ENCODE data around the gene DOCK6.

Gene DOCK6

DNA sequence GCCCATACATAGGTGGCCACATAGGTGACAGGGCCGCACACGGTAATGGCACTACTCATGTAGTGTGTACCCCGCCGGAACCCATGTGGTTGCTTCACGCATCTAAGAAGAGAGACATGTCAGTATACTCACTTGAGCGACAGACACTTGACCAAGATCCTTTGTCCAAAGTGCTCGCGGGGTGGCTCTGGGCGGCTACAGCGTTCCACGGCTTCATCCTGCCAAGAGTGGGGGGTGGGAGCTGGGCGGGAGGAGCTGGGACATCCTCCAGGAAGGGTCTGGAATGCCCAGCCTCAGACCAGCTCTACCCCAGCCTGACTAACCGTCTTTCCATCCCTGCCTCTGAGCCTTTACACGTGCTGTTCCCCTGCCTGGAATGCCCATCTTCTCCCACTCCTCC lies 14.4 kb downstream of the DOCK6 start:
- CTCF ChIA-PET, result interaction anchor here (0.7 kb wide), 1 partner anchor 143 kb away, joined by 5 read pairs; no protein-coding TSS in a partner anchor
- H3K9me3 ChIP-seq (ENCODE audit: control insufficient read depth, insufficient read depth, low read depth, low read length), result no peaks in the 10 kb centered on the region
- H3K4me1 ChIP-seq (ENCODE audit: control insufficient read depth, insufficient read depth, low read length), result no peaks in the 10 kb centered on the region
- no peak overlapping the region for H3K27ac ChIP-seq (ENCODE audit: extremely low read depth, low read depth, low read length)
- no peak overlapping the region for H3K4me3 ChIP-seq (ENCODE audit: low read depth, low read length)
- POLR2A ChIA-PET, result no interaction called here
- peaks cover 0 to 32% of the 10 kb centered on the region in 2 experiments; a peak in 2 of 3 replicates for H3K36me3 ChIP-seq (ENCODE audit: control insufficient read depth in 2 of 2, insufficient read depth in 1 of 2, low read length in 2 of 2)
- no peak for TF ChIP-seq ZNF146 (tag by site-specific recombination; IDR thresholded peaks at IDR 0.05)
- TF ChIP-seq GLI4 (tag by site-specific recombination; IDR thresholded peaks at IDR 0.05), result no peak
- TF ChIP-seq KLF8 (tag by site-specific recombination; IDR thresholded peaks at IDR 0.05), result no peak

DNA sequence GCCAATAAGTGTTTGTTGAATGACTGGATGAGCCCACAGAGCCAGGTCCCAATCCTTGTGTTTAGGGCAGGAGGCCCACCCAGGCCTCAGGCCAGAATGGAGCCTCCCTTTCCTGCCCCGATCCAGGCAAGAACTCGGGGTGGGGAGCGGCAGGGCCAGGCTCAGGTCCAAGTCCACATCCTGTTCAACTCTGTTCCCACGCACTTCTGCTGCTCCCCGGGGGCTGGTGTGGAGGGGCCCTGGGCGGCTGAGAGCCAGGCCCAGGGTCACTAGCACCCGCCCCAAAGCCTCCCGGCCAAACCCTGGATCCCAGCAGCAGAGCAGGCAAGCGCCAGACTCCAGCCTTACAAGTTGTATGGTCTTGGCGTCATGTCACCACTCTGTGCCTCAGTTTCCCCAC lies 14.9 kb downstream of the DOCK6 start:
- ChIA-PET CTCF (interaction anchor here (0.7 kb wide), 1 partner anchor 64 kb away, joined by 3 read pairs; no protein-coding TSS in a partner anchor), POLR2A (no interaction called here)
- no peak overlapping the region for H3K4me3 ChIP-seq (ENCODE audit: low read depth, low read length)
- no peak overlapping the region for H3K27ac ChIP-seq (ENCODE audit: extremely low read depth, low read depth, low read length)
- H3K9me3 ChIP-seq (ENCODE audit: control insufficient read depth, insufficient read depth, low read depth, low read length), result no peaks in the 10 kb centered on the region
- TF ChIP-seq, protein P1, sequence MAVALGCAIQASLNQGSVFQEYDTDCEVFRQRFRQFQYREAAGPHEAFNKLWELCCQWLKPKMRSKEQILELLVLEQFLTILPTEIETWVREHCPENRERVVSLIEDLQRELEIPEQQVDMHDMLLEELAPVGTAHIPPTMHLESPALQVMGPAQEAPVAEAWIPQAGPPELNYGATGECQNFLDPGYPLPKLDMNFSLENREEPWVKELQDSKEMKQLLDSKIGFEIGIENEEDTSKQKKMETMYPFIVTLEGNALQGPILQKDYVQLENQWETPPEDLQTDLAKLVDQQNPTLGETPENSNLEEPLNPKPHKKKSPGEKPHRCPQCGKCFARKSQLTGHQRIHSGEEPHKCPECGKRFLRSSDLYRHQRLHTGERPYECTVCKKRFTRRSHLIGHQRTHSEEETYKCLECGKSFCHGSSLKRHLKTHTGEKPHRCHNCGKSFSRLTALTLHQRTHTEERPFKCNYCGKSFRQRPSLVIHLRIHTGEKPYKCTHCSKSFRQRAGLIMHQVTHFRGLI (tag by site-specific recombination; IDR thresholded peaks at IDR 0.05), result no peak
- TF ChIP-seq ZNF791 (tag by site-specific recombination; IDR thresholded peaks at IDR 0.05) (no peak), ZNF548 (tag by site-specific recombination; IDR thresholded peaks at IDR 0.05) (no peak), ZSCAN30 (tag by site-specific recombination; IDR thresholded peaks at IDR 0.05) (no peak), ZNF221 (tag by site-specific recombination; IDR thresholded peaks at IDR 0.05; ENCODE audit: borderline replicate concordance) (no peak), ZNF677 (tag by site-specific recombination; IDR thresholded peaks at IDR 0.05) (no peak), ZNF121 (tag by site-specific recombination; IDR thresholded peaks at IDR 0.05) (no peak), ZNF433 (tag by site-specific recombination; IDR thresholded peaks at IDR 0.05; ENCODE audit: low read depth) (no peak), TCF7L2 (IDR thresholded peaks at IDR 0.05; ENCODE audit: borderline replicate concordance, low read depth, low read length) (no peak), ZNF555 (tag by site-specific recombination; conservative IDR thresholded peaks at IDR 0.05) (no peak), ZNF214 (tag by site-specific recombination; IDR thresholded peaks at IDR 0.05; ENCODE audit: borderline replicate concordance) (no peak)
- TF ChIP-seq, protein P2, sequence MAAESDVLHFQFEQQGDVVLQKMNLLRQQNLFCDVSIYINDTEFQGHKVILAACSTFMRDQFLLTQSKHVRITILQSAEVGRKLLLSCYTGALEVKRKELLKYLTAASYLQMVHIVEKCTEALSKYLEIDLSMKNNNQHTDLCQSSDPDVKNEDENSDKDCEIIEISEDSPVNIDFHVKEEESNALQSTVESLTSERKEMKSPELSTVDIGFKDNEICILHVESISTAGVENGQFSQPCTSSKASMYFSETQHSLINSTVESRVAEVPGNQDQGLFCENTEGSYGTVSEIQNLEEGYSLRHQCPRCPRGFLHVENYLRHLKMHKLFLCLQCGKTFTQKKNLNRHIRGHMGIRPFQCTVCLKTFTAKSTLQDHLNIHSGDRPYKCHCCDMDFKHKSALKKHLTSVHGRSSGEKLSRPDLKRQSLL (tag by site-specific recombination; IDR thresholded peaks at IDR 0.05), result no peak
- TF ChIP-seq, protein P3, sequence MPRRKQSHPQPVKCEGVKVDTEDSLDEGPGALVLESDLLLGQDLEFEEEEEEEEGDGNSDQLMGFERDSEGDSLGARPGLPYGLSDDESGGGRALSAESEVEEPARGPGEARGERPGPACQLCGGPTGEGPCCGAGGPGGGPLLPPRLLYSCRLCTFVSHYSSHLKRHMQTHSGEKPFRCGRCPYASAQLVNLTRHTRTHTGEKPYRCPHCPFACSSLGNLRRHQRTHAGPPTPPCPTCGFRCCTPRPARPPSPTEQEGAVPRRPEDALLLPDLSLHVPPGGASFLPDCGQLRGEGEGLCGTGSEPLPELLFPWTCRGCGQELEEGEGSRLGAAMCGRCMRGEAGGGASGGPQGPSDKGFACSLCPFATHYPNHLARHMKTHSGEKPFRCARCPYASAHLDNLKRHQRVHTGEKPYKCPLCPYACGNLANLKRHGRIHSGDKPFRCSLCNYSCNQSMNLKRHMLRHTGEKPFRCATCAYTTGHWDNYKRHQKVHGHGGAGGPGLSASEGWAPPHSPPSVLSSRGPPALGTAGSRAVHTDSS (tag by site-specific recombination; IDR thresholded peaks at IDR 0.05), result no peak
- peaks cover 0 to 33% of the 10 kb centered on the region in 2 experiments; a peak in 2 of 3 replicates for H3K36me3 ChIP-seq (ENCODE audit: control insufficient read depth in 2 of 2, insufficient read depth in 1 of 2, low read length in 2 of 2)
- no peaks in the 10 kb centered on the region for H3K4me1 ChIP-seq (ENCODE audit: control insufficient read depth, insufficient read depth, low read length)

DNA sequence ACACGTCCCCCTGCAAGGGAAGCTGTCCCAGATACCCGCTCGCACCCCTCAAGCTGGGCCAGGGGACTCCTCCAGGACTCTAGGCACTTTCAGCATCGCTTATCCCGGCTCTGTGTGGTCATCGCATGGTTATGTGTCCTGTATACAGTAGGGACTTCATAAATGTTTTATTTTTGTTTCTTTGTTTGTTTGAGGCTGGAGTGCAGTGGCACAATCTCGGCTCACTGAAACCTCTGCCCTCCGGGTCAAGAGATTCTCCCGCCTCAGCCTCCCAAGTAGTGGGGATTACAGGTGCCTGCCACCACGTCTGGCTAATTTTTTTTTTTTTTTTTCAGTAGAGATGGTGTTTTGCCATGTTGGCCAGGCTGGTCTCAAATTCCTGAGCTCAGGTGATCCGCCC lies 15.4 kb downstream of the DOCK6 start:
- H3K27ac ChIP-seq (ENCODE audit: extremely low read depth, low read depth, low read length), result no peak overlapping the region
- peaks cover 0 to 28% of the 10 kb centered on the region in 2 experiments; a peak in 2 of 3 replicates for H3K36me3 ChIP-seq (ENCODE audit: control insufficient read depth in 2 of 2, insufficient read depth in 1 of 2, low read length in 2 of 2)
- POLR2A ChIA-PET, result no interaction called here
- H3K4me1 ChIP-seq (ENCODE audit: control insufficient read depth, insufficient read depth, low read length), result no peaks in the 10 kb centered on the region
- CTCF ChIA-PET, result interaction anchor here (0.6 to 0.7 kb wide), 2 partner anchors 65 to 245 kb away, joined by 3 to 4 read pairs; no protein-coding TSS in a partner anchor
- H3K9me3 ChIP-seq (ENCODE audit: control insufficient read depth, insufficient read depth, low read depth, low read length), result no peaks in the 10 kb centered on the region
- H3K4me3 ChIP-seq (ENCODE audit: low read depth, low read length), result no peak overlapping the region
- TF ChIP-seq ZNF132 (tag by site-specific recombination; IDR thresholded peaks at IDR 0.05; ENCODE audit: borderline replicate concordance) (no peak), KLF1 (tag by site-specific recombination; IDR thresholded peaks at IDR 0.05) (no peak), ZNF514 (tag by site-specific recombination; IDR thresholded peaks at IDR 0.05) (no peak), ZNF626 (tag by site-specific recombination; IDR thresholded peaks at IDR 0.05) (no peak)
- TF ChIP-seq, protein P4, sequence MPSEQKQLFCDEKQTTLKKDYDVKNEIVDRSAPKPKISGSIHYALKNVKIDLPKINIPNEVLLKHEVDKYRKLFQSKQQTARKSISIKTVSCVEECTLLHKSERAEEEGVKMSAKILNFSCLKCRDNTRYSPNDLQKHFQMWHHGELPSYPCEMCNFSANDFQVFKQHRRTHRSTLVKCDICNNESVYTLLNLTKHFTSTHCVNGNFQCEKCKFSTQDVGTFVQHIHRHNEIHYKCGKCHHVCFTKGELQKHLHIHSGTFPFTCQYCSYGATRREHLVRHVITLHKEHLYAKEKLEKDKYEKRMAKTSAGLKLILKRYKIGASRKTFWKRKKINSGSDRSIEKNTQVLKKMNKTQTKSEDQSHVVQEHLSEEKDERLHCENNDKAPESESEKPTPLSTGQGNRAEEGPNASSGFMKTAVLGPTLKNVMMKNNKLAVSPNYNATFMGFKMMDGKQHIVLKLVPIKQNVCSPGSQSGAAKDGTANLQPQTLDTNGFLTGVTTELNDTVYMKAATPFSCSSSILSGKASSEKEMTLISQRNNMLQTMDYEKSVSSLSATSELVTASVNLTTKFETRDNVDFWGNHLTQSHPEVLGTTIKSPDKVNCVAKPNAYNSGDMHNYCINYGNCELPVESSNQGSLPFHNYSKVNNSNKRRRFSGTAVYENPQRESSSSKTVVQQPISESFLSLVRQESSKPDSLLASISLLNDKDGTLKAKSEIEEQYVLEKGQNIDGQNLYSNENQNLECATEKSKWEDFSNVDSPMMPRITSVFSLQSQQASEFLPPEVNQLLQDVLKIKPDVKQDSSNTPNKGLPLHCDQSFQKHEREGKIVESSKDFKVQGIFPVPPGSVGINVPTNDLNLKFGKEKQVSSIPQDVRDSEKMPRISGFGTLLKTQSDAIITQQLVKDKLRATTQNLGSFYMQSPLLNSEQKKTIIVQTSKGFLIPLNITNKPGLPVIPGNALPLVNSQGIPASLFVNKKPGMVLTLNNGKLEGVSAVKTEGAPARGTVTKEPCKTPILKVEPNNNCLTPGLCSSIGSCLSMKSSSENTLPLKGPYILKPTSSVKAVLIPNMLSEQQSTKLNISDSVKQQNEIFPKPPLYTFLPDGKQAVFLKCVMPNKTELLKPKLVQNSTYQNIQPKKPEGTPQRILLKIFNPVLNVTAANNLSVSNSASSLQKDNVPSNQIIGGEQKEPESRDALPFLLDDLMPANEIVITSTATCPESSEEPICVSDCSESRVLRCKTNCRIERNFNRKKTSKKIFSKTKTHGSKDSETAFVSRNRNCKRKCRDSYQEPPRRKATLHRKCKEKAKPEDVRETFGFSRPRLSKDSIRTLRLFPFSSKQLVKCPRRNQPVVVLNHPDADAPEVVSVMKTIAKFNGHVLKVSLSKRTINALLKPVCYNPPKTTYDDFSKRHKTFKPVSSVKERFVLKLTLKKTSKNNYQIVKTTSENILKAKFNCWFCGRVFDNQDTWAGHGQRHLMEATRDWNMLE (tag by site-specific recombination; conservative IDR thresholded peaks at IDR 0.05; ENCODE audit: low read depth), result no peak
- TF ChIP-seq, protein P5, sequence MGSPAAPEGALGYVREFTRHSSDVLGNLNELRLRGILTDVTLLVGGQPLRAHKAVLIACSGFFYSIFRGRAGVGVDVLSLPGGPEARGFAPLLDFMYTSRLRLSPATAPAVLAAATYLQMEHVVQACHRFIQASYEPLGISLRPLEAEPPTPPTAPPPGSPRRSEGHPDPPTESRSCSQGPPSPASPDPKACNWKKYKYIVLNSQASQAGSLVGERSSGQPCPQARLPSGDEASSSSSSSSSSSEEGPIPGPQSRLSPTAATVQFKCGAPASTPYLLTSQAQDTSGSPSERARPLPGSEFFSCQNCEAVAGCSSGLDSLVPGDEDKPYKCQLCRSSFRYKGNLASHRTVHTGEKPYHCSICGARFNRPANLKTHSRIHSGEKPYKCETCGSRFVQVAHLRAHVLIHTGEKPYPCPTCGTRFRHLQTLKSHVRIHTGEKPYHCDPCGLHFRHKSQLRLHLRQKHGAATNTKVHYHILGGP (tag by site-specific recombination; IDR thresholded peaks at IDR 0.05), result no peak
